Endothelial cell (in vitro differentiated cells): ENCODE measurements around the gene SEMA4A. TPM values are rescaled to one million over a fixed set of nuclear protein-coding genes. Genes with fewer than 3 reads are reported as not detected.

Source experiments
- DNase-seq: peaks from one replicate; pipeline ENCODE4 v3.0.0; 2021; ENCODE audit warnings: low spot score
- H3K27ac Mint-ChIP-seq: one replicate; pipeline ENCODE4 v1.8.0; 2021; ENCODE audit warnings: mixed read lengths, inconsistent platforms; ENCODE audit not compliant: unreplicated experiment
- H3K27me3 Mint-ChIP-seq: one replicate; pipeline ENCODE4 v1.8.0; 2021; ENCODE audit warnings: mild to moderate bottlenecking, moderate library complexity, mixed read lengths, inconsistent platforms; ENCODE audit not compliant: unreplicated experiment
- H3K36me3 Mint-ChIP-seq: one replicate; pipeline ENCODE4 v1.8.0; 2021; ENCODE audit warnings: mild to moderate bottlenecking, low read depth, mixed read lengths, inconsistent platforms; ENCODE audit not compliant: unreplicated experiment
- H3K4me1 Mint-ChIP-seq: one replicate; pipeline ENCODE4 v1.8.0; 2021; ENCODE audit warnings: mild to moderate bottlenecking, mixed read lengths, inconsistent platforms; ENCODE audit not compliant: unreplicated experiment
- H3K4me3 Mint-ChIP-seq: one replicate; pipeline ENCODE4 v1.8.0; 2021; ENCODE audit warnings: mild to moderate bottlenecking, mixed read lengths, inconsistent platforms; ENCODE audit not compliant: unreplicated experiment
- H3K9me3 Mint-ChIP-seq: one replicate; pipeline ENCODE4 v1.8.0; 2021; ENCODE audit warnings: mixed read lengths, inconsistent platforms; ENCODE audit not compliant: unreplicated experiment
- CTCF ChIP-seq: fragments of 200-600 bp; sonication (generic); IDR thresholded peaks from one replicate; pipeline ENCODE4 v1.5.0; 2021; ENCODE audit warnings: antibody characterized with exemption; ENCODE audit not compliant: unreplicated experiment
- total RNA-seq: library from RNA; stranded (reverse); fragmentation: NEBNext Ultra II Directional; extraction: Animal tissue kit (Norgen Biotek cat#: 25700); gene quantifications from one replicate; pipeline ENCODE4 v1.2.1, GENCODE V29; 2021; ENCODE audit not compliant: unreplicated experiment

The SEMA4A gene
- total RNA-seq, 1 donor from 2014 or later: 2.2 TPM

GRCh38 chr1:156204686-156205085, 51.3 kb downstream of the SEMA4A start:
- peaks cover 3% of the 10 kb centered on the region for H3K27me3 Mint-ChIP-seq
- H3K27ac Mint-ChIP-seq: no peak overlapping the region
- no peaks in the 10 kb centered on the region for H3K4me1 Mint-ChIP-seq
- peaks cover 35% of the 10 kb centered on the region for H3K36me3 Mint-ChIP-seq
- H3K9me3 Mint-ChIP-seq: no peaks in the 10 kb centered on the region
- DNase-seq: no peak
- H3K4me3 Mint-ChIP-seq: no peak overlapping the region
- no peak for TF ChIP-seq CTCF

- Mint-ChIP-seq H3K27ac (peak overlapping the region; percentile 36), H3K36me3 (peaks cover 23% of the 10 kb centered on the region), H3K9me3 (no peaks in the 10 kb centered on the region), H3K27me3 (peaks cover 10% of the 10 kb centered on the region), H3K4me1 (peaks cover 9% of the 10 kb centered on the region), H3K4me3 (no peak overlapping the region)
- DNase-seq: no peak
- no peak for TF ChIP-seq CTCF
Observed at GRCh38 chr1:156211243-156211642, 57.9 kb downstream of the SEMA4A start.

GRCh38 chr1:156212130-156212529, 58.7 kb downstream of the SEMA4A start:
- H3K27ac Mint-ChIP-seq: peak overlapping the region; percentile 98
- TF ChIP-seq CTCF: no peak
- peaks cover 10% of the 10 kb centered on the region for H3K27me3 Mint-ChIP-seq
- DNase-seq: no peak
- H3K4me3 Mint-ChIP-seq: peak overlapping the region; percentile 95
- H3K36me3 Mint-ChIP-seq: peaks cover 23% of the 10 kb centered on the region
- no peaks in the 10 kb centered on the region for H3K9me3 Mint-ChIP-seq
- peaks cover 9% of the 10 kb centered on the region for H3K4me1 Mint-ChIP-seq

DNA sequence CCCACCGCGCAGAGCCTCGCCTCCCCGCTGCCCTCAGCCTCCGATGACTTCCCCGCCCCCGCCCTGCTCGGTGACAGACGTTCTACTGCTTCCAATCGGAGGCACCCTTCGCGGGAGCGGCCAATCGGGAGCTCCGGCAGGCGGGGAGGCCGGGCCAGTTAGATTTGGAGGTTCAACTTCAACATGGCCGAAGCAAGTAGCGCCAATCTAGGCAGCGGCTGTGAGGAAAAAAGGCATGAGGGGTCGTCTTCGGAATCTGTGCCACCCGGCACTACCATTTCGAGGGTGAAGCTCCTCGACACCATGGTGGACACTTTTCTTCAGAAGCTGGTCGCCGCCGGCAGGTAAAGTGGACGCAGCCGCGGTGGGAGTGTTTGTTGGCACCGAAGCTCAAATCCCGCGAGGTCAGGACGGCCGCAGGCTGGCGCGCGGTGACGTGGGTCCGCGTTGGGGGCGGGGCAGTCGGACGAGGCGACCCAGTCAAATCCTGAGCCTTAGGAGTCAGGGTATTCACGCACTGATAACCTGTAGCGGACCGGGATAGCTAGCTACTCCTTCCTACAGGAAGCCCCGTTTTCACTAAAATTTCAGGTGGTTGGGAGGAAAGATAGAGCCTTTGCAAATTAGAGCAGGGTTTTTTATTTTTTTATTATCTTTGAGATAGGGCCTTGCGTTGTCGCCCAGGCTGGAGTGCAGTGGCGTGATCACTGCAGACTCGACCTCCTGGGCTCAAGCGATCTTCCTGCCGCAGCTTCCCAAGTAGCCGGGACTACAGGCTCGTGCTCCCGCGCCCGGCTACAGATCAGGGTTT, 59.7 kb downstream of the SEMA4A start, which contains the start of gene PMF1:
Gene PMF1 (plus strand): TSS at position 175 of the 811 bp plus-strand sequence. CDS start 9 bp downstream, at position 184.
- no peak for TF ChIP-seq CTCF
- H3K4me3 Mint-ChIP-seq: peak within 1 kb of the TSS; percentile 95
- peaks cover 9% of the 10 kb centered on the region for H3K4me1 Mint-ChIP-seq
- no peaks in the 10 kb centered on the region for H3K9me3 Mint-ChIP-seq
- peak; percentile 94 for DNase-seq
- H3K27ac Mint-ChIP-seq: peak within 1 kb of the TSS; percentile 98
- peaks cover 9% of the 10 kb centered on the region for H3K27me3 Mint-ChIP-seq
- peaks cover 17% of the 10 kb centered on the region for H3K36me3 Mint-ChIP-seq

- H3K4me1 Mint-ChIP-seq: peaks cover 9% of the 10 kb centered on the region
- no peak for TF ChIP-seq CTCF
- DNase-seq: no peak
- peak overlapping the region; percentile 98 for H3K27ac Mint-ChIP-seq
- H3K9me3 Mint-ChIP-seq: no peaks in the 10 kb centered on the region
- H3K36me3 Mint-ChIP-seq: peaks cover 14% of the 10 kb centered on the region
- peaks cover 9% of the 10 kb centered on the region for H3K27me3 Mint-ChIP-seq
- H3K4me3 Mint-ChIP-seq: peak overlapping the region; percentile 95
Observed at GRCh38 chr1:156213644-156213966, 60.2 kb downstream of the SEMA4A start.
